Measurements from ENCODE around the gene AQP12A.

DNA sequence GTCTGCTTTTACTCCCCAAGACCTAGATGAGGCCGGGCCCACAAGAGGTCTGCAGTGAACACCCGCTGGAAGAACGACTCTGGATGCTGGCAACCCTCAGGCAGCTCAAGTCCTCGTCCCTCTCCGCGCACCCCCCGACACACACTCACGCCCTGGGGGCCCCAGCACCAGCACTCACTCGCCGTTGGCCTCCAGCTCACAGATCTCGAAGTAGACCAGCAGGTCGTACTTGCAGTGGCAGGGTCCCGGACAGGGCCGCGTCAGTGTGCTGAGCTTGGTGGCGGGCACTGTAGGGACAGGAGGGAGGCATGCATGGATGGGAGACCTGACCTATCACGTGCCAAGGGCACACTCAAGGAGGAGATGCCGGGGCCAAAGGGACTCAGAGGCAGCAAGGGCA is 49.4 kb downstream of the AQP12A start:
- TF ChIP-seq, protein P1, sequence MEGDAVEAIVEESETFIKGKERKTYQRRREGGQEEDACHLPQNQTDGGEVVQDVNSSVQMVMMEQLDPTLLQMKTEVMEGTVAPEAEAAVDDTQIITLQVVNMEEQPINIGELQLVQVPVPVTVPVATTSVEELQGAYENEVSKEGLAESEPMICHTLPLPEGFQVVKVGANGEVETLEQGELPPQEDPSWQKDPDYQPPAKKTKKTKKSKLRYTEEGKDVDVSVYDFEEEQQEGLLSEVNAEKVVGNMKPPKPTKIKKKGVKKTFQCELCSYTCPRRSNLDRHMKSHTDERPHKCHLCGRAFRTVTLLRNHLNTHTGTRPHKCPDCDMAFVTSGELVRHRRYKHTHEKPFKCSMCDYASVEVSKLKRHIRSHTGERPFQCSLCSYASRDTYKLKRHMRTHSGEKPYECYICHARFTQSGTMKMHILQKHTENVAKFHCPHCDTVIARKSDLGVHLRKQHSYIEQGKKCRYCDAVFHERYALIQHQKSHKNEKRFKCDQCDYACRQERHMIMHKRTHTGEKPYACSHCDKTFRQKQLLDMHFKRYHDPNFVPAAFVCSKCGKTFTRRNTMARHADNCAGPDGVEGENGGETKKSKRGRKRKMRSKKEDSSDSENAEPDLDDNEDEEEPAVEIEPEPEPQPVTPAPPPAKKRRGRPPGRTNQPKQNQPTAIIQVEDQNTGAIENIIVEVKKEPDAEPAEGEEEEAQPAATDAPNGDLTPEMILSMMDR (IDR thresholded peaks at IDR 0.05): no peak
- TF ChIP-seq EP300 (IDR thresholded peaks at IDR 0.05): no peak
- no peak for TF ChIP-seq POLR2AphosphoS5 (IDR thresholded peaks at IDR 0.05)
- TF ChIP-seq POLR2A (IDR thresholded peaks at IDR 0.05): no peak

Measured in stomach (tissue), 4 donors.